A673 (cell line): ENCODE data around the gene MGLL. TPM values are rescaled to one million over a fixed set of nuclear protein-coding genes. Genes with fewer than 3 reads are reported as not detected.

ENCODE experiments used
- BruUV-seq: library from RNA; stranded (reverse); fragments of 400-500 nt; replicated peaks from 2 replicates; lab custom pipeline; 2021; lab: Mats Ljungman, UMichigan
- CTCF ChIA-PET: fragments of 300-600 bp; sonication (Branson Sonifier 250); formaldehyde crosslinking; loops from one replicate; lab custom pipeline; 2022; ENCODE audit warnings: antibody characterized with exemption; lab: Charles Lee
- POLR2A ChIA-PET: fragments of 300-600 bp; sonication (Branson Sonifier 250); formaldehyde crosslinking; loops from one replicate; lab custom pipeline; 2022; ENCODE audit warnings: antibody characterized with exemption; ENCODE audit not compliant: low non-redundant PET; lab: Charles Lee
- DNase-seq: peaks from one replicate; pipeline ENCODE4 v3.0.0-alpha.2; 2015; ENCODE audit warnings: low spot score
- H3K27ac ChIP-seq: fragments of 200-600 bp; sonication (generic); 2 replicates; pipeline ENCODE4 v1.5.1; 2016; ENCODE audit warnings: mixed run types, low read depth, mild to moderate bottlenecking, mixed read lengths, antibody characterized with exemption, low read length; ENCODE audit not compliant: poor library complexity, severe bottlenecking
- H3K27me3 ChIP-seq: fragments of 200-600 bp; sonication (generic); replicated peaks from 2 replicates; pipeline ENCODE4 v1.6.1; 2017; ENCODE audit warnings: mixed run types, low read depth, mild to moderate bottlenecking, mixed read lengths, antibody characterized with exemption, low read length; ENCODE audit not compliant: insufficient read depth, poor library complexity
- H3K36me3 ChIP-seq: fragments of 200-600 bp; sonication (generic); 2 replicates; pipeline ENCODE4 v1.6.1; 2016; ENCODE audit warnings: mixed run types, mild to moderate bottlenecking, mixed read lengths, antibody characterized with exemption, low read length; ENCODE audit not compliant: insufficient read depth, poor library complexity, severe bottlenecking
- H3K4me1 ChIP-seq: fragments of 200-600 bp; sonication (generic); 2 replicates; pipeline ENCODE4 v1.6.1; 2017; ENCODE audit warnings: mixed run types, mild to moderate bottlenecking, mixed read lengths, antibody characterized with exemption, low read length; ENCODE audit not compliant: insufficient read depth, poor library complexity, severe bottlenecking
- H3K4me3 ChIP-seq: fragments of 200-600 bp; sonication (generic); 2 replicates; pipeline ENCODE4 v1.5.1; 2016; ENCODE audit warnings: low read depth, mixed run types, mild to moderate bottlenecking, mixed read lengths, low read length; ENCODE audit not compliant: poor library complexity, severe bottlenecking
- H3K9me3 ChIP-seq: fragments of 200-600 bp; sonication (generic); 2 replicates; pipeline ENCODE4 v1.6.1; 2016; ENCODE audit warnings: mixed run types, low read depth, mild to moderate bottlenecking, mixed read lengths, antibody characterized with exemption, low read length; ENCODE audit not compliant: poor library complexity, severe bottlenecking
- CTCF ChIP-seq: fragments of 300-800, 200-600 bp; sonication (generic); conservative IDR thresholded peaks from 2 replicates; pipeline ENCODE4 v1.5.1; 2017; ENCODE audit warnings: low read depth, mild to moderate bottlenecking, antibody characterized with exemption, low read length, moderate library complexity, mixed read lengths
- EZH2 ChIP-seq: fragments of 200-600 bp; sonication (generic); IDR thresholded peaks from 2 replicates; pipeline ENCODE4 v1.6.1; 2017; ENCODE audit warnings: borderline replicate concordance, low read depth, mild to moderate bottlenecking, mixed read lengths, antibody characterized with exemption, low read length; ENCODE audit not compliant: poor library complexity, severe bottlenecking
- intact Hi-C: fragments of 100-400 bp; cut with micrococcal nuclease; formaldehyde crosslinking; loops from one replicate; pipeline ENCODE4 v1.10.0; 2022; ENCODE audit not compliant: unreplicated experiment
- total RNA-seq: library from RNA; stranded (reverse); gene quantifications from 2 replicates; pipeline ENCODE4 v1.2.3, GENCODE V29; 2021

The MGLL gene
- total RNA-seq, 1 experiment from 2014 or later = 0.39 TPM

GRCh38 chr3:127825756-127826155, 3.4 kb upstream of the MGLL start:
- no peak overlapping the region for H3K27ac ChIP-seq
- CTCF ChIA-PET = no interaction called here
- BruUV-seq = no TSS peak

GRCh38 chr3:127824151-127824825, 2.0 kb upstream of the MGLL start:
- ChIA-PET CTCF (no interaction called here), POLR2A (no interaction called here)
- Histone ChIP-seq H3K4me1 (peaks cover 15% of the 10 kb centered on the region), H3K27me3 (peaks cover 27% of the 10 kb centered on the region), H3K4me3 (no peak overlapping the region), H3K27ac (no peak overlapping the region), H3K9me3 (peaks cover 6% of the 10 kb centered on the region), H3K36me3 (no peaks in the 10 kb centered on the region)
- no peak for DNase-seq
- BruUV-seq = no TSS peak
- no peak for TF ChIP-seq EZH2
- TF ChIP-seq CTCF = no peak
- intact Hi-C loops = no loop called here

More at GRCh38 chr3:127825756-127826155, 3.4 kb upstream of the MGLL start:
- peaks cover 27% of the 10 kb centered on the region for H3K27me3 ChIP-seq
- POLR2A ChIA-PET = no interaction called here
- no peaks in the 10 kb centered on the region for H3K36me3 ChIP-seq
- TF ChIP-seq EZH2 (no peak), CTCF (no peak)
- intact Hi-C loops = no loop called here
- peaks cover 16% of the 10 kb centered on the region for H3K9me3 ChIP-seq
- no peak overlapping the region for H3K4me3 ChIP-seq
- no peak for DNase-seq
- peaks cover 8% of the 10 kb centered on the region for H3K4me1 ChIP-seq

GRCh38 chr3:127823426-127823857, 1.1 kb upstream of the MGLL start:
- DNase-seq = no peak
- no peak for TF ChIP-seq EZH2
- no peak for TF ChIP-seq CTCF
- no peaks in the 10 kb centered on the region for H3K36me3 ChIP-seq
- H3K27ac ChIP-seq = no peak overlapping the region
- POLR2A ChIA-PET = no interaction called here
- no peaks in the 10 kb centered on the region for H3K9me3 ChIP-seq
- peaks cover 27% of the 10 kb centered on the region for H3K27me3 ChIP-seq
- no TSS peak for BruUV-seq
- CTCF ChIA-PET = no interaction called here
- peaks cover 15% of the 10 kb centered on the region for H3K4me1 ChIP-seq
- H3K4me3 ChIP-seq = peak overlapping the region; percentile 26
- intact Hi-C loops = no loop called here
